AG09309 (cell line): ENCODE measurements around the gene LAMA4.

Experiments
- DNase-seq: peaks from one replicate; pipeline ENCODE4 v3.0.0-alpha.2; 2010; ENCODE audit warnings: low read depth
- H3K4me3 ChIP-seq: 2 replicates; pipeline ENCODE4 v1.5.1; 2011; ENCODE audit warnings: mild to moderate bottlenecking, low read depth, low read length, moderate library complexity; ENCODE audit not compliant: control insufficient read depth
- CTCF ChIP-seq: IDR thresholded peaks from 2 replicates; pipeline ENCODE4 v1.5.1; 2011; ENCODE audit warnings: mild to moderate bottlenecking, low read depth, low read length, inconsistent platforms; ENCODE audit not compliant: insufficient read depth, control insufficient read depth; ENCODE audit errors: missing control alignments

LAMA4 gene

GRCh38 chr6:112096901-112097300, 157.5 kb downstream of the LAMA4 start:
- no peak overlapping the region for H3K4me3 ChIP-seq
- no peak for TF ChIP-seq CTCF
- DNase-seq = no peak

GRCh38 chr6:112087916-112088315, 166.5 kb downstream of the LAMA4 start:
- no peak for DNase-seq
- peak overlapping the region; percentile 62 for H3K4me3 ChIP-seq
- no peak for TF ChIP-seq CTCF

GRCh38 chr6:112087136-112087911, 167.0 kb downstream of the LAMA4 start, which contains the start of the genes FAM229B and TUBE1:
FAM229B (plus strand) TSS chr6:112087591; CDS start chr6:112099284, 11,693 bp downstream.
TUBE1 (minus strand) TSS chr6:112087482; CDS start chr6:112087434, 48 bp downstream.
- DNase-seq = peak; percentile 95
- TF ChIP-seq CTCF = peak; percentile 8
- peak within 1 kb of the TSS; percentile 62 for H3K4me3 ChIP-seq

- peak; percentile 27 for TF ChIP-seq CTCF
Measured at GRCh38 chr6:112086744-112087135, 167.6 kb downstream of the LAMA4 start.

GRCh38 chr6:112085286-112086065, 168.9 kb downstream of the LAMA4 start:
- DNase-seq = no peak
- no peak for TF ChIP-seq CTCF
- H3K4me3 ChIP-seq = no peak overlapping the region

More at GRCh38 chr6:112086744-112087135, 167.6 kb downstream of the LAMA4 start:
- peak; percentile 18 for DNase-seq
- H3K4me3 ChIP-seq = peak overlapping the region; percentile 62

GRCh38 chr6:112081569-112081968, 172.8 kb downstream of the LAMA4 start:
- DNase-seq = no peak
- H3K4me3 ChIP-seq = no peak overlapping the region
- no peak for TF ChIP-seq CTCF
